Liver (tissue), 3 donors: ENCODE data around the gene KIAA0825.

Experiments used
- EGR1 ChIP-seq, 2 donors: IDR thresholded peaks; 2 replicates each; pipeline ENCODE4 v1.6.1; 2016 to 2018; ENCODE audit warnings: antibody characterized with exemption in 2 of 2, low read depth in 2 of 2
- FOXA1 ChIP-seq: IDR thresholded peaks from 2 replicates; pipeline ENCODE4 v1.6.1; 2016; ENCODE audit warnings: antibody characterized with exemption
- RAD21 ChIP-seq, 2 donors: IDR thresholded peaks; 2 replicates each; pipeline ENCODE4 v1.6.1; 2016; ENCODE audit warnings: antibody characterized with exemption in 2 of 2, mild to moderate bottlenecking in 2 of 2
- SP1 ChIP-seq: IDR thresholded peaks from 2 replicates; pipeline ENCODE4 v1.6.1; 2018; ENCODE audit warnings: antibody characterized with exemption, mild to moderate bottlenecking
- TF ChIP-seq, protein P1 (sequence below): fragments of 150-350 bp; IDR thresholded peaks from 2 replicates; pipeline ENCODE4 v1.5.1; 2017; ENCODE audit warnings: improper control_type of control experiment, low read depth, low read length; ENCODE audit not compliant: missing input control
- donor health status: healthy.
- donor health status: healthy.

GRCh38 chr5:94285984-94286383 lies 332.4 kb downstream of the KIAA0825 start:
- TF ChIP-seq SP1 = no peak
- TF ChIP-seq, protein P1, sequence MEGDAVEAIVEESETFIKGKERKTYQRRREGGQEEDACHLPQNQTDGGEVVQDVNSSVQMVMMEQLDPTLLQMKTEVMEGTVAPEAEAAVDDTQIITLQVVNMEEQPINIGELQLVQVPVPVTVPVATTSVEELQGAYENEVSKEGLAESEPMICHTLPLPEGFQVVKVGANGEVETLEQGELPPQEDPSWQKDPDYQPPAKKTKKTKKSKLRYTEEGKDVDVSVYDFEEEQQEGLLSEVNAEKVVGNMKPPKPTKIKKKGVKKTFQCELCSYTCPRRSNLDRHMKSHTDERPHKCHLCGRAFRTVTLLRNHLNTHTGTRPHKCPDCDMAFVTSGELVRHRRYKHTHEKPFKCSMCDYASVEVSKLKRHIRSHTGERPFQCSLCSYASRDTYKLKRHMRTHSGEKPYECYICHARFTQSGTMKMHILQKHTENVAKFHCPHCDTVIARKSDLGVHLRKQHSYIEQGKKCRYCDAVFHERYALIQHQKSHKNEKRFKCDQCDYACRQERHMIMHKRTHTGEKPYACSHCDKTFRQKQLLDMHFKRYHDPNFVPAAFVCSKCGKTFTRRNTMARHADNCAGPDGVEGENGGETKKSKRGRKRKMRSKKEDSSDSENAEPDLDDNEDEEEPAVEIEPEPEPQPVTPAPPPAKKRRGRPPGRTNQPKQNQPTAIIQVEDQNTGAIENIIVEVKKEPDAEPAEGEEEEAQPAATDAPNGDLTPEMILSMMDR = no peak
- no peak for TF ChIP-seq FOXA1
- TF ChIP-seq RAD21 (IDR thresholded peaks at IDR 0.05) = no peak
- no peak for TF ChIP-seq EGR1 (IDR thresholded peaks at IDR 0.05; ENCODE audit: low read depth in 2 of 2)
